ENCODE measurements around the gene ZNF606.
"Not testable (repeated sequence)": the region's sequence is repeated elsewhere in the genome, so short reads cannot be mapped to it uniquely, and the experiment has no call there.

The ZNF606 gene

DNA sequence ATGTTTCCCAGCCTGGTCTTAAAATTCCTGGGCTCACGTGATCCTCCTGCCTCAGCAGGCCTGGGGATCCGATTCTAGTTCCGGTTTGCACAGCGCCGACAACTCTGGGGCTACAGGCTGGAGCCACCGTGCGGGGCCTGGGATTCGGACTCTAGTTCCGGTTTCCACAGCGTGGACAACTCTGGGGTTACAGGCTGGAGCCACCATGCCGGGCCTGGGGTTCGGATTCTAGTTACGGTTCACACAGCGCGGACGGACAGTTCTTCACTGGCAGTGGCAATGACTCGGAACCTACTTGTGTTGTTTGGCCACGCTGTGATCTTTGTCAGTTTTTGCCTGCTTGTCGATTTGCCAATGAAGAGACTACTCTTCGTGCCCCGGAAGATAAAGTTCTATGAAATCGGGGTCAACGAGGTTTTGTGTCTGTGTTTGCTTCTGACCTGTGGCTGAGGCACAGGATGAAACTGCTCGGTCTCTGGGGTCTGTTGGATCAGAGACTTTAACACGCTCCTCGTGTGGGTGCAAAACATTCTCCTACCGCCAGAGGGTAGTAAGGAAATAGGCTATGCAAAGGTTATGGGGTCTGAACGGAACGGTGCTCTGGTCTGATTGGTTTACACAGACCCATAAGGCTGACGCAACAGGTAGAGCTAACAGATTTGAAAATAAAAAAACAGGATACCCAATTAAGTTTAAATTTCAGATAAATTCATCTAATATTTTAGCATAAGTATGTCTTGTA is 19.1 kb upstream of the ZNF606 start:
- intact Hi-C loops (cut with DNase I): loop anchor here (2.0 kb wide), 1 partner anchor 133 kb away; no protein-coding TSS in a partner anchor
- DNase-seq: peak in 40 of 42 donors; percentile 1 to 92 (median 74)

DNA sequence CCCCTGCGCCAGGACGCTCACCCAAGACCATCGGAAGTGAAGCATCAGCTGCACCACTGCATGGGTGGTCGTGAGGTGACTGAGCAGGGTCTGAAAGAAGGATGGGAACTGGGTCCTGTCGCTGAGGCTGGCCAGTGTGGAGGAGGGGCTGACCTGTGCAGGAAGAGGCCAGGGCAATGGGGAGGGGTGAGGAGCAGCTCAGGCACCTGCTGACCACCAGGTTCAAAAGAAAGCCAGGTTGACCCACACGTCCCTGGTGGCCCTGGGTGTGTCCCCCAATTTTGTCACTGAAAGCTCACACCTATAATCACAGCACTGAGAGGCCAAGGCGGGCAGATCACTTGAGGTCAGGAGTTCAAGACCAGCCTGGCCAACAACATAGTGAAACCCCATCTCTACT is 17.5 kb upstream of the ZNF606 start:
- intact Hi-C loops (cut with DNase I): no loop called here
- peak in 1 of 42 donors; percentile 3 for DNase-seq

DNA sequence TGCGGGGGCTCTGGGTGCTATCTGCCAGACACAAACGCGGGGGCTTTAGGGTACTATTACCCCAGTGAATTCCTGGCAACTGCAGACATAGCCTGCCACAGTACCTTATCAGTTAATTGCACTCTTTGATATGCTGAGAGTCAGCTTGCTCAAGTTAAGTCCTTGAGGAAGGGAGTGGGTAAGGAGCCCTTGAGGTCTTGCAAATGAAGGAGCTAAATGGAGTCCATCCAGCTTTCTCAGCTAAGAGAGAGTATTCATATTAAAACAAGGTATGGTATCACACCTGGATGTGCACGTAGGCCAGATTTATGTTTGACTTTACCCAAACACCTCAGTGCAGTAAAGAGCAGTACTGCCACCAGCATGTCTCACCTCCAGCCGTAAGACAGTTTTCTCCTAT is 11.5 kb upstream of the ZNF606 start:
- intact Hi-C loops (cut with DNase I): no loop called here
- DNase-seq: peak in 1 of 42 donors; percentile 5

DNA sequence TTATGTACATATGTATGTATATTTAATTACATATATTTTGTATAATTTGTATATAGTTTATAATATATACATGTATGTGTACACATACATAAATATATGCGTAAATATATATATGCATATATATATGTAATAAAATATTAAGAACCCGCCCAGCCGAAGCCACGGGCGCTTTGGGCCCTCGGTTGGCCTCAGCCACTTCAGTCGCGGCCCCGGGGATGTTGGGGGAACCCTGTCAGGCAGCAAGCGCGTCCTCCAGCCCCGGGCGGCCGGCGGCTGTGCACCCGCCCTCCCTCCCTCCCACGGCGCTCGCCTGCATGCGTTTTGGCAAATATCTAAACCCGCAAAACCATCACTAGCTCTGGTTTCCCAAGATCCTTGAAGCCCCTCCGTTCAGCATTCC is 7.9 kb upstream of the ZNF606 start:
- intact Hi-C loops (cut with DNase I): no loop called here
- peak in 2 of 42 donors; percentile 23 to 38 for DNase-seq

DNA sequence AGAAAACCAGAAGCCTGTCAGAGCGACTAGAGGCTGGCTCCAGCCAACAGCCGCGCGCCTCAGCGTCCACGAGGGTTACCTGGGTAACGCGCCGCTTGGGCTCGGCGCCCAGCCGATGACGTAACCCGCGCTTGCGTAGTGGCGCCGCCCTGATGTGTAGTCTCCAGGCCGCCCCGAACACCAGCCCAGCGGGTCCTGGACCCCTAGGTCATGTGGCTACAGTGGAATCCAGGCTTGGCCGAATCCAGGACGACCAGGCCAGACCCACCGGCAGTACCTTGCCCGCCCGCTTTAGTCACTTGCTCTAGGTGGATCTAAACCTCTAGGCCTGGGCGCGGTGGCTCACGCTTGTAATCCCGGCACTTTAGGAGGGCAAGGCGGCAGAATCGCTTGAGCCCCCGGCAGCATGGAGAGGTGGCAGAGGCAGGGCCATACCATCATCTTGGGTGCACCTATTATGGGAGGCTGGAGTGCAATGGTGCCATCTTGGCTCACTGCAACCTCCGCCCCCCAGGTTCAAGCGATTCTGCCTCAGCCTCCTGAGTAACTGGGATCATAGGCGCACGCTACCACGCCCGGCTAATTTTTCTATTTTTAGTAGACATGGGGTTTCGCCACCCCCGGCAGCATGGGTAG is 7.2 kb upstream of the ZNF606 start:
- DNase-seq: peak; percentile 88 to 97 (median 94)
- intact Hi-C loops (cut with DNase I): no loop called here

DNA sequence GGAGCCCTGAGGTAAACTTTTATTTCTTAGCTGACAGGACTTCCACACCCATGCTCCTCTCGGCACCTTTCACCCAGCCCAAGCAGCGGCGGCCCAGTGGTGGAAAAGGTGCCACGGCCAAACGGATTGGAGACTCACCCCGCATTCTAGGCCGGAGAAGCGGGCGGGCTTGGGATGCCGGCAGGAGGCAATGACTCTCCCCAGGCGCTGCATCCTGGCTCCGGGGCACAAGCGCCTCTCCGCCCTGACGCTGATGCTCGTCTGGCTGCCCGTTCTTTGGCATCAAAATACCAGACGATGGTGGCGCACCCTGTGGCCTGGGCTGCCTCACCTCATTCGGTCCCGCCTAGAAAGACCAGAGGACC is 6.7 kb upstream of the ZNF606 start:
- DNase-seq: peak in 1 of 42 donors; percentile 5
- intact Hi-C loops (cut with DNase I): no loop called here

DNA sequence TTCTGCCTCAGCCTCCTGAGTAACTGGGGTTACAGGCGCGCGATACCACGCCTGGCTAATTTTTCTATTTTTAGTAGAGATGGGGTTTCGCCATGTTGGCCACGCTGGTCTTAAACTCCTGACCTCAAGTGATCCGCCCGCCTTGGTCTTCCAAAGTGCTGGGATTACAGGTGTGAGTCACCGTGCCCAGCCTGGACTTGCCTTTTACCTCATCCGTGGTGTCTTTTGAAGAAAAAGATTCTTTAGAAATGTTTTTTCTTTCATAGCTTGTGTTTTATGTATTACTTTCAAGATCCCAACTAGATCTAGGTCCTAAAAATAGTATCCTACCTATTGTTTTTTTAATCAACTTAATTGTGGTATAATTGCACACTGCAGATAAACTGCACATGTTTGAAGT is 6.3 kb upstream of the ZNF606 start:
- intact Hi-C loops (cut with DNase I): not testable (repeated sequence)

DNA sequence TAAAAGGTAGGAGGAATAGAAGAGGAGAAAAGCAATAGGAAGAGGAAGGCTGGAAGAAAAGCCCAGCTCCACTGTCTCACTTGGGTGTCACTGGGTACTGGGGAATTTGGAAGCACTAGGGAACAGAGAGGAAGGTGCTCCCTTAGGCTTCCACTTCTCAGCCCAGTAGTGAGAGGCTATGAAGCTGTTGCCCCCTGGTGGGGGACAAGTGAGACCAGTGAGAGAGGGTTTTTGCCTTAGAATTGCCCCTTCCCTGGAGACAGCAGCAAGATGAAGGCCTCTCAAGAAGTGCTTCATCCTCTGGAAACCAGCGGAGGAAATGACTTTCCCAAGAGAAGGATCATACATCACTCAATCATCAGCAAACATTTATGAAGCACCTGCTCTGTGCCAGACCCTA is 4.7 kb upstream of the ZNF606 start:
- no peak for DNase-seq
- intact Hi-C loops (cut with DNase I): no loop called here

More for the DNA sequence above, 6.3 kb upstream of the ZNF606 start:
- DNase-seq: not testable (repeated sequence)

DNA sequence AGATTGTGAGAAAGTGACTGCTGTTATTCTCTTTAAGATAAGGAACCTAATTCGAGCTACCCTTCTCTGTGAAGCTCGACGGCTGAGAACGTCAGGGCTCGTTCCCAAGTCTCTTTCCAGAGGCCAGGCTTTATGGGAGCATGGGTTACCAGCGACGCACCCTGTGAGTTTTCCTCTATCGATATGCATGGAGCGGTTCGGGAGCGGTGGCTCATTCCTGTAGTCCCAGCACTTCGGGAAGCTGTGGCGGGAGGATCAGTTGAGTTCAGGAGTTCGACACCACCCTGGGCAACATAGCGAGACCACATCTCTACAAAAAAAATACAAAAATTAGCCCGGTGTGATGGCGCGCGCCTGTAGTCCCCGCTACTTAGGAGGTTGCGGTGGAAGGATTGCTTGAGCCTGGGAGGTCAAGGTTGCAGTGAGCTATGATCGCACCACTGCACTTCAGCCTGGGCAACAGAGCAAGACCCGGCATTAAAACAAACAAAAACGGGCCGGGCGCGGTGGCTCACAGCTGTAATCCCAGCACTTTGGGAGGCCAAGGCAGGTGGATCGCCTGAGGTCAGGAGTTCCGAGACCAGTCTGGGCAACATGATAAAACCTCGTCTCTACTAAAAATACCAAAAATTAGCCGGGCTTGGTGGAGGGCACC is 681 bp upstream of the ZNF606 start:
- peak in 19 of 42 donors; percentile 5 to 60 (median 25) for DNase-seq
- intact Hi-C loops (cut with DNase I): loop anchor here (5.0 kb wide), 1 partner anchor 54 kb away; the partner anchor contains the start of gene ZNF135

DNA sequence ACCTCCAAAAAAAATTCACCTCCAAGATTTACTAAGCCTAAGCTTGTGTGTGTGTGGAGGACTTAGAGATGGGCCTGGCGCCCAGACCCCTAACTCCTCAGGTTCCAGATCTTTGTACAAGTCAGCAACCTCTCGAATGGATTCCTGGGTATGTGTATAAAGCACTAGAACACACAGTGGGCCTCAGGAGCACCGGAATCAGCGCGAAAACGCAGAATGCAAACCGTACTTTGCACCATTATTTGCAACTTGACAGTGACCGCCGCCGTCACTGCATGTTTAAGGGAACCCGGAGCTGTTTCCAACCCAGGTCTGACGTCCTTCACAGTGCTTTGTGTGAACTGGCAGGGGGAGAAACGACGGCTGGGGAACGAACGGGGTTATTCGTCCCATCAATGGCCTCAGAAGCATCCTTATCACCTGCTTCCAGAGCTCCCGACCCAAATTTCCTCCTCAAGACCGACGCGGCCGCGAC is 688 bp downstream of the ZNF606 start:
- DNase-seq: peak in 9 of 42 donors; percentile 9 to 45 (median 19)
- intact Hi-C loops (cut with DNase I): loop anchor here (5.0 kb wide), 1 partner anchor 55 kb away; the partner anchor contains the start of gene ZNF135

DNA sequence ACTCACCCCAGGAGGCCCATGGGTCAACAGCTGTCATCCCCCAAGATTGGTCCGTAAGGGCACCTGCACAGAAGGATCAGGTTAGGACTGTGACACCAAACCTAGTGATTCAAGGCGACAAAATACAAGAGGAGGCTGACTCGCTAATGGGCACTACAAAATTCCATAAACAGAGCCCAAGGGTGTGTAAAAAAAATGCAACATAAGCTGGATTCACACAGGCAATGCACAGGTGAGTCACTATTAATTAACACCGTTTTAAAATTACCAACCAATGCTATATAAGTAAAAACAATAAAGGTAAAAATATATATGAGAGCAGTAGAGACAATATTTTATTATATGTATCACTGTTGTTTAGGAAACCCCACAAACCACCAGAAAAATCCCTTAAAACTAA is 1.9 kb downstream of the ZNF606 start:
- intact Hi-C loops (cut with DNase I): loop anchor here (5.0 kb wide), 1 partner anchor 57 kb away; the partner anchor contains the start of gene ZNF135
- no peak for DNase-seq

DNA sequence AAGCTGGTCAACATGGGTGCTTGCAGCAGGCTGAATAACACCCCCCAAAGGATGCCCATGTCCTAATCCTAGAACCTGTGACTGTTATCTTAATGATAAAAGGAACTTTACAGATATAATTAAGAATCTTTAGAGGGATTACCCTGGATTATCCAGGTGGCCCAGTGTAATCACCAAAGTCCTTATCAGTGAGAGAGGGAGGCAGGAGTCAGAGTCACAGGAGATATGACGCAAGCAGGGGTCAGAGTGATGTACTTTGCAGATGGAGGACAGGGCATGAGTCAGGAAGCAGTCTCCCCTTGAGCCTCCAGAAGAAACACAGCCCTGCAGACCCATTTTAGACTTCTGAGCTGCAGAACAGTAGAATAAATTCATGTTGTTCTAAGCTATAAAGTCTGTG is 9.8 kb downstream of the ZNF606 start:
- intact Hi-C loops (cut with DNase I): no loop called here
- DNase-seq: no peak

DNA sequence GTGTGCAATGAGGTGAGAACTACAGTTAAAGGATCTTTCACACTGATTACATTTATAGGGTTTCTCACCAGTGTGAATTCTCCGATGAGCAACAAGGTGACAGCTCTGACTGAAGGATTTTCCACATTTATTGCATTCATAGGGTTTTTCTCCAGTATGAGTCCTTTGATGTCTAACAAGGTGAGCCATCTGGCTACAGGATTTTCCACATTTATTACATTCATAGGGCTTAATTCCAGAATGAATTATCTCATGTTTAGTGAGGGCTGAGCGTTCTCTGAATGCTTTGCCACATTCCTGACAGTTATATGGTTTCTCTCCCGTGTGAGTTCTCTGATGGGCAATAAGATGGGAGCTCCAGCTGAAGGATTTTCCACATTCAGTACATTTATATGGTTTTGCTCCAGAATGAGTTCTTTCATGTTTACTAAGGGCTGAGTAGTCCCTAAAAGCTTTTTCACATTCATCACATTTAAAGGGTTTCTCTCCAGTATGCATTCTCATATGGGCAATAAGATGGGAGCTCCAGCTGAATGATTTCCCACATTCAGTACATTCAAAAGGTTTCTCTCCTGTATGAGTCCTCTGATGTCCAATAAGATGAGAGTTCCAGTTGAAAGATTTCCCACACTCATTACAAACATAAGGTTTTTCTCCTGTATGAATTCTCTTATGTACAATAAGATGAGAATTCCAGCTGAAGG is 23.9 kb downstream of the ZNF606 start:
- intact Hi-C loops (cut with DNase I): no loop called here
- DNase-seq: no peak

DNA sequence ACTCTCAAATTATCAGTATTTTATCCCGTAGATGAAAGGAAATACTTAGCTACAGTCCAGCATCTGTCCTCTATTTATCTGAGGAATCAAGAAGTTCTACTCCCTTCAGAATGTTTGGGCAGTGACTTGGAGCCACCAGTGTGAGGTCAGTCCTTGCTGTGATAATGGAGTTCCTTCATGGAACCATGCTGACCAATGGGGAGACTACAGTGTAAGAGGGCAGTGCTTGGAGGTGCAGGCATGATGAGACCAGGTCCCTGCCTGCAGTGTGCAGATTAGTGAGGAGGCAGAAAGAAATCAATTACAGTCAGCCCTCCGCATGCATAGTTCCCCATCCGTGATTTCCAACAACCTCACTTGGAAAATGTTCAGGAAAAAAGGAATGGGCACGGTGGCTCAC is 28.2 kb downstream of the ZNF606 start, which contains the start of gene C19orf18:
TSS of gene C19orf18 (minus strand) at position 101 of the 400 bp plus-strand sequence. CDS start 102 bp downstream, outside the sequence.
- intact Hi-C loops (cut with DNase I): no loop called here
- DNase-seq: no peak

DNA sequence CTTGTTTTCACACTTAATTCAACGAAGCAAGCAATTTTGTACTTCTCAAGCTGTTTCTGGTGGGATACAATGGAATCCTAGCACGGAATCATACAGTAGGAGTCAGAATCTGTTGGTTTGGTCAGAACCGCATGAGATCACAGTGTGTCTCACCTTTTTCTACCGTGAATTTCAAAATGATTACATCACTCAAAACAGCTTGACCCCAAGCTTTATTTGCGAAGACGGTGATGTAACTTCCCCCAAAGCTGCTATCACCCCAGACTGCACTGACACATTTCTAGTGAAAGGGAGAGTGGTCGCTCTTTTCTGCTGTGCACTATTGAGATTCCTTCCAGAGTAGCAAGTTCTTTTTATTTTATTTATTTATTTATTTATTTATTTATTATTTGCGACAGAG is 37.9 kb downstream of the ZNF606 start:
- intact Hi-C loops (cut with DNase I): no loop called here

DNA sequence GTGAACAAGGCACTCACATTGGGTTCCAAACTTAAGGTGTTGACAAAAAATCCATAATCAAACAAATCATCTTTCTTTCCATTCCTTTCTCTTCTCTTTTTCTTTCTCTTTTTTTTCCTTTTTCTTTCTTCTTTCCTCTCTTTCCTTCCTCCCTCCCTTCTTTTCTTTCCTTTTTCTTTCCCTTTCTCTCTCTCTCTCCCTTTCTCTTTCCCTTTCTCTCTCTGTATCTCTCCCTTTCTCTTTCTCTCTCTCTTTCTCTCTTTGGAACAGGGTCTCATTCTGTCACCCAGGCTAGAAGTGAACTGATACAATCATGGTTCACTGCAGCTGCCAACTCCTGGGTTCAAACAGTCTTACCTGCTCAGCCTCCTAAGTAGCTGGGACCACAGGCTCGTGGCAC is 40.8 kb downstream of the ZNF606 start:
- no peak for DNase-seq
- intact Hi-C loops (cut with DNase I): no loop called here

More for the DNA sequence above, 37.9 kb downstream of the ZNF606 start:
- DNase-seq: no peak

DNA sequence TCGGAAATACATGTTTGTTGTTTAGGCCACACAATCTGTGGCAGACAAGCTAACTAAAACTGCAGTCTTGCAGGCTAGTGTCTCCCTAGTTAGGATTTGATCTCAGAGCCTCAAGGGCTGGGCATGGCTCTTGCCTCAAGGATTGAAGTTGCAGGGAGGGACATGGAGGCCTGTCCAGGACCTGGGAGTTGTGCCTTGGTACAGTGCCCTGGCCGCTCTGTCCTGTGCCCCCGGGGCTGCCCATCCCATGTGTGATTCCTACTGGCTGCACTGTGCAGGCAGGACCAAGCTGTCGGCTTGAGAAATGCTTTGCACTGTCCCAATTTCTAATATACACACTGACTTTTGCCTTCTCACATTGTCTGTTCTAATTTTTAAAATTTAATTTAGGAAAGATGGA is 47.6 kb downstream of the ZNF606 start:
- intact Hi-C loops (cut with DNase I): no loop called here
- DNase-seq: no peak

DNA sequence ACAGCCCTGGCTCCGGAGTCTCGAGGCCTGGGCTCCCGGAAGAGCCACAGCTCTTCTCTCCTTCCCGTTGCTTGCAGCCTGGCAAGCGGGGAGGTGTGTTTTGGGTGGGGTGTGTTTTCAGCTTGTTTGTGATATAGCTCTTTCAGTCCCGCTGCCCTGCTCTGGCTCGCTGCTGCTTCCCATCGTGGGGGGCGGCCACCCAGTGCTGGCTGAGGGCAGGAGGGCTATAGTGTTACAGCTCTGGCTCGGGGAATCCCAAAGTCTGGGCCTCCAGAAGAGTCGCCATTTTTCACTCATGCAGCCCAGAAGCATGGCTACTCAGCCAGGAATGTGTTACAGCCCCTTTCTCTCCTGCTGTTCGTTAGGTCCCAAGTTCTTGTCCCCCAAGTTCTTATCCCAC is 52.9 kb downstream of the ZNF606 start:
- intact Hi-C loops (cut with DNase I): loop anchor here (10.0 kb wide), 1 partner anchor 205 kb away; the partner anchor contains the start of gene ZNF329

DNA sequence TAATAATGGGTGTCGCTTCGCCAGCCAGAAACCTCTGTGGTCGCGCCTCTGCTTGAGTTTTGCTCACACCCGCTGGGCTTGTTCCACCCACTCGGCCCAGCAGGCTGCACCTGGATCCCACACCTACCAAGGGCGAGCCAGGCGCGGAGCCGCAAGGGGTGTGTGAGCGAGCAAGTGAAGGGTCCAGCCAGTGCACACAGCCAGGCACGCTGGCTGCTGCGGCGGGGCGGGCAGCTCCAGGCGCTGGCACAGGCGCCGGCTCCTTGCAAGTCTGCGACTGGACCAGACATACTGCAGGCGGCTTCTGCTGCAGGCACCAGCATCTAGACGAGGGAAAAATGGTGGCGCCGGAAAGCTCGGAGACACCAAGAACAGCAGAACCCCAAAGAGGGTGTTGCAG is 53.3 kb downstream of the ZNF606 start:
- intact Hi-C loops (cut with DNase I): loop anchor here (10.0 kb wide), 1 partner anchor 206 kb away; the partner anchor contains the start of gene ZNF329
- no peak for DNase-seq

More for the DNA sequence above, 52.9 kb downstream of the ZNF606 start:
- no peak for DNase-seq
